ENCODE results near the gene IPO13.

- TF ChIP-seq CTCF (IDR thresholded peaks at IDR 0.05) (no peak), POLR2A (IDR thresholded peaks at IDR 0.05) (no peak)
Measured at GRCh38 chr1:43991200-43991475, 44.4 kb downstream of the IPO13 start.

Data from esophagus squamous epithelium (tissue), 4 donors.